ENCODE data around the gene TBX1.

The TBX1 gene

GRCh38 chr22:19783586-19784383 lies 23.2 kb downstream of the TBX1 start:
- CTCF ChIA-PET: interaction anchor here (1.6 kb wide), 1 partner anchor 20 kb away, joined by 5 read pairs; no protein-coding TSS in a partner anchor
- no peak for DNase-seq (ENCODE audit: low read depth, low spot score)
- H3K4me3 ChIP-seq (ENCODE audit: low read depth, low read length): no peak overlapping the region
- no peak for TF ChIP-seq CTCF (IDR thresholded peaks at IDR 0.05; ENCODE audit: insufficient read depth, low read length, missing control alignments)
- POLR2A ChIA-PET: no interaction called here

- H3K4me3 ChIP-seq (ENCODE audit: low read depth, low read length): no peak overlapping the region
- CTCF ChIA-PET: no interaction called here
- POLR2A ChIA-PET: no interaction called here
- no peak for DNase-seq (ENCODE audit: low read depth, low spot score)
- TF ChIP-seq CTCF (IDR thresholded peaks at IDR 0.05; ENCODE audit: insufficient read depth, low read length, missing control alignments): no peak
Observed at GRCh38 chr22:19784384-19785175, 24.0 kb downstream of the TBX1 start.

GRCh38 chr22:19785461-19786263 lies 25.1 kb downstream of the TBX1 start:
- H3K4me3 ChIP-seq (ENCODE audit: low read depth, low read length): no peak overlapping the region
- CTCF ChIA-PET: no interaction called here
- POLR2A ChIA-PET: no interaction called here
- DNase-seq (ENCODE audit: low read depth, low spot score): no peak
- no peak for TF ChIP-seq CTCF (IDR thresholded peaks at IDR 0.05; ENCODE audit: insufficient read depth, low read length, missing control alignments)

GRCh38 chr22:19786264-19786585 lies 25.6 kb downstream of the TBX1 start:
- ChIA-PET POLR2A (no interaction called here), CTCF (no interaction called here)
- no peak overlapping the region for H3K4me3 ChIP-seq (ENCODE audit: low read depth, low read length)
- DNase-seq (ENCODE audit: low read depth, low spot score): no peak
- TF ChIP-seq CTCF (IDR thresholded peaks at IDR 0.05; ENCODE audit: insufficient read depth, low read length, missing control alignments): no peak

GRCh38 chr22:19786959-19787848 lies 26.6 kb downstream of the TBX1 start:
- CTCF ChIA-PET: interaction anchor here (1.4 kb wide), 1 partner anchor 19 kb away, joined by 3 read pairs; no protein-coding TSS in a partner anchor
- no peak for DNase-seq (ENCODE audit: low read depth, low spot score)
- POLR2A ChIA-PET: no interaction called here
- TF ChIP-seq CTCF (IDR thresholded peaks at IDR 0.05; ENCODE audit: insufficient read depth, low read length, missing control alignments): no peak
- no peak overlapping the region for H3K4me3 ChIP-seq (ENCODE audit: low read depth, low read length)

Data from AG04449 (cell line).